Tibial nerve (tissue), 4 donors: ENCODE results near the gene MCU.

Experiments used
- EP300 ChIP-seq, 2 donors: sonication (generic); formaldehyde crosslinking; IDR thresholded peaks; one replicate each; pipeline ENCODE4 v1.6.1; 2017; ENCODE audit warnings: antibody characterized with exemption in 2 of 2, mild to moderate bottlenecking in 1 of 2
- POLR2A ChIP-seq, 2 donors: fragments of 450-650 bp; IDR thresholded peaks; one replicate each; pipeline ENCODE4 v1.6.1; 2017; ENCODE audit warnings: antibody characterized with exemption in 2 of 2, mild to moderate bottlenecking in 2 of 2, moderate library complexity in 2 of 2
- TF ChIP-seq, protein P1 (sequence below), 5 experiments: fragments of 200-600 bp in 3 of 5; fragments of 450-650 bp in 2 of 5; sonication (generic) in 3 of 5; IDR thresholded peaks; one replicate each; pipeline ENCODE4 v1.5.1; 2016 to 2019; ENCODE audit warnings: antibody characterized with exemption in 5 of 5, mild to moderate bottlenecking in 3 of 5, moderate library complexity in 2 of 5

DNA sequence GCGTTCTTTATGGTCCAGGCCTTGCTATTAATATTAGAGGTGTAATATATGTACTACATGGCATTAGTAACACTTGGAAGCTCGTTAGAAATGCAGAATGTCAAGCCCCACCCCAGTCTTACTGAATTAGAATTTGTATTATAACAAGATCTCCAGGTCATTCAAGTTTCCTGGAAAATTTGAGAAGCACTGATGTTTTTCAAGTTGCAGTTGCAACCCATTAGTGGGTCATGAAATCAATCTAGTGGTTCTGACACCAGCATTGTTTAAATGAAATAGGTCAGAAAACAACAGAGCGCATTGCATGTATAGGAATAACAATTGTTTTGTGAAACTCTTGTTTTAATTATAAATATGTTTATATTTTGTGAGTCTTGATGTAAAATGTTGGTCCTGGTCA lies 37.2 kb upstream of the MCU start:
- TF ChIP-seq, protein P1, sequence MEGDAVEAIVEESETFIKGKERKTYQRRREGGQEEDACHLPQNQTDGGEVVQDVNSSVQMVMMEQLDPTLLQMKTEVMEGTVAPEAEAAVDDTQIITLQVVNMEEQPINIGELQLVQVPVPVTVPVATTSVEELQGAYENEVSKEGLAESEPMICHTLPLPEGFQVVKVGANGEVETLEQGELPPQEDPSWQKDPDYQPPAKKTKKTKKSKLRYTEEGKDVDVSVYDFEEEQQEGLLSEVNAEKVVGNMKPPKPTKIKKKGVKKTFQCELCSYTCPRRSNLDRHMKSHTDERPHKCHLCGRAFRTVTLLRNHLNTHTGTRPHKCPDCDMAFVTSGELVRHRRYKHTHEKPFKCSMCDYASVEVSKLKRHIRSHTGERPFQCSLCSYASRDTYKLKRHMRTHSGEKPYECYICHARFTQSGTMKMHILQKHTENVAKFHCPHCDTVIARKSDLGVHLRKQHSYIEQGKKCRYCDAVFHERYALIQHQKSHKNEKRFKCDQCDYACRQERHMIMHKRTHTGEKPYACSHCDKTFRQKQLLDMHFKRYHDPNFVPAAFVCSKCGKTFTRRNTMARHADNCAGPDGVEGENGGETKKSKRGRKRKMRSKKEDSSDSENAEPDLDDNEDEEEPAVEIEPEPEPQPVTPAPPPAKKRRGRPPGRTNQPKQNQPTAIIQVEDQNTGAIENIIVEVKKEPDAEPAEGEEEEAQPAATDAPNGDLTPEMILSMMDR (IDR thresholded peaks at IDR 0.05) = no peak
- TF ChIP-seq POLR2A (IDR thresholded peaks at IDR 0.05) (no peak), EP300 (IDR thresholded peaks at IDR 0.05) (no peak)
